ENCODE data around the gene HK2.

Gene HK2

GRCh38 chr2:74921236-74921736, 87.4 kb downstream of the HK2 start:
- DNase-seq (ENCODE audit: low spot score): no peak
- no peak for TF ChIP-seq CTCF (IDR thresholded peaks at IDR 0.05; ENCODE audit: extremely low read depth, missing control alignments)

- TF ChIP-seq CTCF (IDR thresholded peaks at IDR 0.05; ENCODE audit: extremely low read depth, missing control alignments): no peak
- no peak for DNase-seq (ENCODE audit: low spot score)
Measured at GRCh38 chr2:74922592-74923227, 88.8 kb downstream of the HK2 start.

- no peak for TF ChIP-seq CTCF (IDR thresholded peaks at IDR 0.05; ENCODE audit: extremely low read depth, missing control alignments)
- no peak for DNase-seq (ENCODE audit: low spot score)
Measured at GRCh38 chr2:74924463-74925265, 90.7 kb downstream of the HK2 start.

- TF ChIP-seq CTCF (IDR thresholded peaks at IDR 0.05; ENCODE audit: extremely low read depth, missing control alignments): no peak
- DNase-seq (ENCODE audit: low spot score): no peak
Measured at GRCh38 chr2:74925361-74925786, 91.4 kb downstream of the HK2 start.

- TF ChIP-seq CTCF (IDR thresholded peaks at IDR 0.05; ENCODE audit: extremely low read depth, missing control alignments): no peak
Measured at GRCh38 chr2:74927621-74928020, 93.7 kb downstream of the HK2 start.

GRCh38 chr2:74930811-74931486, 97.0 kb downstream of the HK2 start:
- DNase-seq (ENCODE audit: low spot score): no peak
- no peak for TF ChIP-seq CTCF (IDR thresholded peaks at IDR 0.05; ENCODE audit: extremely low read depth, missing control alignments)

More at GRCh38 chr2:74927621-74928020, 93.7 kb downstream of the HK2 start:
- no peak for DNase-seq (ENCODE audit: low spot score)

GRCh38 chr2:74931940-74932339, 98.0 kb downstream of the HK2 start:
- TF ChIP-seq CTCF (IDR thresholded peaks at IDR 0.05; ENCODE audit: extremely low read depth, missing control alignments): no peak

More at GRCh38 chr2:74931940-74932339, 98.0 kb downstream of the HK2 start:
- DNase-seq (ENCODE audit: low spot score): no peak

Measured in GM20000 (cell line).